Ramos (cell line): ENCODE results near the gene CEP128.

ENCODE experiments used
- in situ Hi-C: fragments of 300-500 bp; cut with MboI; formaldehyde crosslinking; loops from one replicate; pipeline ENCODE4 v1.14.3; 2022; ENCODE audit warnings: low sequenced_read_pairs; ENCODE audit not compliant: unreplicated experiment

The CEP128 gene

GRCh38 chr14:80955416-80955941 is 13.9 kb upstream of the CEP128 start, which contains the start of gene TSHR:
Gene TSHR (plus strand): TSS chr14:80955621. CDS start chr14:80955681, 60 bp downstream.
- in situ Hi-C loops: loop anchor here (10.0 kb wide), 1 partner anchor 209 kb away; no protein-coding TSS in a partner anchor

- in situ Hi-C loops: loop anchor here (5.0 to 10.0 kb wide), 2 partner anchors 33 to 210 kb away; no protein-coding TSS in a partner anchor
Observed at GRCh38 chr14:80954687-80955299, 13.3 kb upstream of the CEP128 start.

GRCh38 chr14:80953211-80953610 is 11.7 kb upstream of the CEP128 start:
- in situ Hi-C loops: loop anchor here (5.0 to 10.0 kb wide), 2 partner anchors 34 to 212 kb away; no protein-coding TSS in a partner anchor

GRCh38 chr14:80951491-80951890 is 10.0 kb upstream of the CEP128 start:
- in situ Hi-C loops: loop anchor here (5.0 to 10.0 kb wide), 2 partner anchors 36 to 213 kb away; no protein-coding TSS in a partner anchor

- in situ Hi-C loops: no loop called here
Observed at GRCh38 chr14:80948291-80948690, 6.8 kb upstream of the CEP128 start.

GRCh38 chr14:80946797-80947196 is 5.3 kb upstream of the CEP128 start:
- in situ Hi-C loops: no loop called here

GRCh38 chr14:80946187-80946586 is 4.6 kb upstream of the CEP128 start:
- in situ Hi-C loops: no loop called here

- in situ Hi-C loops: no loop called here
Observed at GRCh38 chr14:80944861-80945617, 3.5 kb upstream of the CEP128 start.

GRCh38 chr14:80942191-80942600 is 658 bp upstream of the CEP128 start:
- in situ Hi-C loops: no loop called here

- in situ Hi-C loops: no loop called here
Observed at GRCh38 chr14:80940146-80940545, 1.4 kb downstream of the CEP128 start.

- in situ Hi-C loops: no loop called here
Observed at GRCh38 chr14:80933686-80934085, 7.9 kb downstream of the CEP128 start.

- in situ Hi-C loops: no loop called here
Observed at GRCh38 chr14:80933282-80933681, 8.3 kb downstream of the CEP128 start.

- in situ Hi-C loops: no loop called here
Observed at GRCh38 chr14:80930836-80931389, 10.6 kb downstream of the CEP128 start.

GRCh38 chr14:80930095-80930494 is 11.4 kb downstream of the CEP128 start:
- in situ Hi-C loops: no loop called here

GRCh38 chr14:80927083-80927989 is 14.2 kb downstream of the CEP128 start:
- in situ Hi-C loops: no loop called here

- in situ Hi-C loops: no loop called here
Observed at GRCh38 chr14:80926397-80927082, 15.0 kb downstream of the CEP128 start.

GRCh38 chr14:80924365-80925103 is 17.0 kb downstream of the CEP128 start:
- in situ Hi-C loops: no loop called here

- in situ Hi-C loops: no loop called here
Observed at GRCh38 chr14:80923368-80923767, 18.2 kb downstream of the CEP128 start.

- in situ Hi-C loops: no loop called here
Observed at GRCh38 chr14:80919622-80920021, 21.9 kb downstream of the CEP128 start.
